ENCODE data around the gene P2RY2.

P2RY2 gene

GRCh38 chr11:73267906-73268540, 49.9 kb downstream of the P2RY2 start:
- no peak overlapping the region for H3K4me3 ChIP-seq (ENCODE audit: low read depth, low read length)
- no peaks in the 10 kb centered on the region for H3K9me3 ChIP-seq (ENCODE audit: control insufficient read depth, low read length)
- no peak overlapping the region for H3K27ac ChIP-seq
- no peak overlapping the region for H3K4me2 ChIP-seq (ENCODE audit: low read length)
- no peak overlapping the region for H2AFZ ChIP-seq
- no peaks in the 10 kb centered on the region for H3K36me3 ChIP-seq (ENCODE audit: control insufficient read depth, insufficient read depth, low read length)
- no peaks in the 10 kb centered on the region for H3K4me1 ChIP-seq
- TF ChIP-seq, protein P1, sequence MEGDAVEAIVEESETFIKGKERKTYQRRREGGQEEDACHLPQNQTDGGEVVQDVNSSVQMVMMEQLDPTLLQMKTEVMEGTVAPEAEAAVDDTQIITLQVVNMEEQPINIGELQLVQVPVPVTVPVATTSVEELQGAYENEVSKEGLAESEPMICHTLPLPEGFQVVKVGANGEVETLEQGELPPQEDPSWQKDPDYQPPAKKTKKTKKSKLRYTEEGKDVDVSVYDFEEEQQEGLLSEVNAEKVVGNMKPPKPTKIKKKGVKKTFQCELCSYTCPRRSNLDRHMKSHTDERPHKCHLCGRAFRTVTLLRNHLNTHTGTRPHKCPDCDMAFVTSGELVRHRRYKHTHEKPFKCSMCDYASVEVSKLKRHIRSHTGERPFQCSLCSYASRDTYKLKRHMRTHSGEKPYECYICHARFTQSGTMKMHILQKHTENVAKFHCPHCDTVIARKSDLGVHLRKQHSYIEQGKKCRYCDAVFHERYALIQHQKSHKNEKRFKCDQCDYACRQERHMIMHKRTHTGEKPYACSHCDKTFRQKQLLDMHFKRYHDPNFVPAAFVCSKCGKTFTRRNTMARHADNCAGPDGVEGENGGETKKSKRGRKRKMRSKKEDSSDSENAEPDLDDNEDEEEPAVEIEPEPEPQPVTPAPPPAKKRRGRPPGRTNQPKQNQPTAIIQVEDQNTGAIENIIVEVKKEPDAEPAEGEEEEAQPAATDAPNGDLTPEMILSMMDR (IDR thresholded peaks at IDR 0.05), result no peak
- no peak overlapping the region for H3K9ac ChIP-seq
- H3K27me3 ChIP-seq (ENCODE audit: control insufficient read depth, insufficient read depth, low read length), result no peaks in the 10 kb centered on the region
- no peaks in the 10 kb centered on the region for H3K79me2 ChIP-seq

DNA sequence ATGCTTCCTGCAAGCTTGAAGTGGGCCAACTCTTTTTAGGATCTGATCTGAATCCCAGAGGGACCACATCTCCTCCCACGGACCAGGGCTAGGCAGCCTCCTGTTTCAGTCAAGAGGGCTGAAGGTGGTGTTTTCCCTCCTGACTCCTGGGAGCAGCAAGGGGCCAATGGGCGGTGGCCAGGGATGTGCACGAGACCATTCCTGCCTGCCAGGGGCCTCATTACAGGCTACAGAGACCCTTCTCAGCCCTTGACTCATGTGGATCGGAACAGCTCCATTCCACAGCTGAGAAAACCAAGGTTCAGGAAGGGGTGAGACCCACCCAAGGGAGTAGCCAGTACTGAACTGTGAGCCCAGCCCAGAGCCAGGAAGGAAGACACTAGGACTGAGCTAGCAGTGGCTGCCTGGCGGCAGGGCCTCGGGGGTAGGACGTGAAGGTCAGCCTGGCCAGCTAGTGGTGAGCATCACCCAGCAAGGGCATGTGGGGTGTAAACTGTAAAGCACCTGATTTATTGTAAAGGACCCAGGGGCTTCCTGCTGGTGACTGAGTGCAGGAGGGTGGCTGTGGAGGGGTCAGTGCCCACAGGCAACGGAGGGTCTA, 50.7 kb downstream of the P2RY2 start:
- no peak overlapping the region for H3K4me2 ChIP-seq (ENCODE audit: low read length)

GRCh38 chr11:73269459-73270015, 51.5 kb downstream of the P2RY2 start:
- H3K4me1 ChIP-seq, result no peaks in the 10 kb centered on the region
- H3K36me3 ChIP-seq (ENCODE audit: control insufficient read depth, insufficient read depth, low read length), result no peaks in the 10 kb centered on the region
- no peaks in the 10 kb centered on the region for H3K9me3 ChIP-seq (ENCODE audit: control insufficient read depth, low read length)
- TF ChIP-seq, protein P1 (IDR thresholded peaks at IDR 0.05), result no peak
- H3K79me2 ChIP-seq, result no peaks in the 10 kb centered on the region
- H3K27ac ChIP-seq, result no peak overlapping the region
- no peak overlapping the region for H2AFZ ChIP-seq
- no peak overlapping the region for H3K4me3 ChIP-seq (ENCODE audit: low read depth, low read length)
- H3K27me3 ChIP-seq (ENCODE audit: control insufficient read depth, insufficient read depth, low read length), result no peaks in the 10 kb centered on the region
- no peak overlapping the region for H3K4me2 ChIP-seq (ENCODE audit: low read length)
- H3K9ac ChIP-seq, result no peak overlapping the region

More for the DNA sequence above, 50.7 kb downstream of the P2RY2 start:
- Histone ChIP-seq H3K4me1 (no peaks in the 10 kb centered on the region), H3K4me3 (ENCODE audit: low read depth, low read length) (no peak overlapping the region), H3K36me3 (ENCODE audit: control insufficient read depth, insufficient read depth, low read length) (no peaks in the 10 kb centered on the region), H3K9ac (no peak overlapping the region), H2AFZ (no peak overlapping the region), H3K9me3 (ENCODE audit: control insufficient read depth, low read length) (no peaks in the 10 kb centered on the region), H3K27ac (no peak overlapping the region), H3K27me3 (ENCODE audit: control insufficient read depth, insufficient read depth, low read length) (no peaks in the 10 kb centered on the region), H3K79me2 (no peaks in the 10 kb centered on the region)
- TF ChIP-seq, protein P1 (IDR thresholded peaks at IDR 0.05), result no peak

- no peaks in the 10 kb centered on the region for H3K36me3 ChIP-seq (ENCODE audit: control insufficient read depth, insufficient read depth, low read length)
- no peaks in the 10 kb centered on the region for H3K79me2 ChIP-seq
- H3K27me3 ChIP-seq (ENCODE audit: control insufficient read depth, insufficient read depth, low read length), result no peaks in the 10 kb centered on the region
- H2AFZ ChIP-seq, result no peak overlapping the region
- H3K4me3 ChIP-seq (ENCODE audit: low read depth, low read length), result no peak overlapping the region
- no peak overlapping the region for H3K4me2 ChIP-seq (ENCODE audit: low read length)
- no peak overlapping the region for H3K27ac ChIP-seq
- TF ChIP-seq, protein P1 (IDR thresholded peaks at IDR 0.05), result no peak
- no peak overlapping the region for H3K9ac ChIP-seq
- no peaks in the 10 kb centered on the region for H3K4me1 ChIP-seq
- no peaks in the 10 kb centered on the region for H3K9me3 ChIP-seq (ENCODE audit: control insufficient read depth, low read length)
Measured at GRCh38 chr11:73270016-73270854, 52.2 kb downstream of the P2RY2 start.
